H1 (cell line): ENCODE measurements around the gene HADHA. TPM values are rescaled to one million over a fixed set of nuclear protein-coding genes. Genes with fewer than 3 reads are reported as not detected.

ENCODE experiments used
- CTCF ChIA-PET: fragments of 300-600 bp; sonication (Branson Sonifier 250); formaldehyde crosslinking; loops from one replicate; lab custom pipeline; 2021; ENCODE audit not compliant: partially characterized antibody; lab: Charles Lee
- POLR2A ChIA-PET: fragments of 300-600 bp; sonication (Branson Sonifier 250); formaldehyde crosslinking; loops from one replicate; lab custom pipeline; 2021; ENCODE audit warnings: inconsistent platforms; ENCODE audit not compliant: partially characterized antibody; lab: Charles Lee
- DNase-seq, 2 experiments: peaks; one replicate each; pipeline versions ENCODE4 v3.0.0 to v3.0.0-alpha.2; 2010 to 2022; ENCODE audit warnings: low spot score in 2 of 2, low read depth in 1 of 2, mixed read lengths in 1 of 2
- FAIRE-seq: peaks from 2 replicates; lab custom pipeline; 2011; peaks lifted over from hg19 to GRCh38; lab: Jason Lieb, UNC
- H2AFZ ChIP-seq: 2 replicates; pipeline ENCODE4 v1.8.1; 2012; ENCODE audit warnings: low read length, inconsistent platforms
- H2AK5ac ChIP-seq: 2 replicates; pipeline ENCODE4 v1.6.1; 2013; ENCODE audit warnings: low read depth, low read length
- H2BK120ac ChIP-seq: replicated peaks from 2 replicates; pipeline ENCODE3; 2013; ENCODE audit warnings: low read depth, low read length, inconsistent platforms
- H2BK12ac ChIP-seq: 2 replicates; pipeline ENCODE4 v1.6.1; 2013; ENCODE audit warnings: low read depth, low read length
- H2BK15ac ChIP-seq: 2 replicates; pipeline ENCODE4 v1.6.1; 2013; ENCODE audit warnings: low read length
- H2BK20ac ChIP-seq: 2 replicates; pipeline ENCODE4 v1.6.1; 2013; ENCODE audit warnings: low read length
- H2BK5ac ChIP-seq: 2 replicates; pipeline ENCODE4 v1.6.1; 2013; ENCODE audit warnings: low read depth, low read length
- H3K14ac ChIP-seq: 2 replicates; pipeline ENCODE4 v1.6.1; 2013; ENCODE audit warnings: inconsistent platforms; ENCODE audit not compliant: insufficient read length
- H3K18ac ChIP-seq: 2 replicates; pipeline ENCODE4 v1.6.1; 2013; ENCODE audit warnings: low read length; ENCODE audit errors: extremely low read depth
- H3K23ac ChIP-seq: 2 replicates; pipeline ENCODE4 v1.6.1; 2013; ENCODE audit warnings: inconsistent platforms; ENCODE audit not compliant: insufficient read length
- H3K23me2 ChIP-seq: 2 replicates; pipeline ENCODE4 v1.6.1; 2013; ENCODE audit warnings: low read depth, low read length
- H3K27ac ChIP-seq: 2 replicates; pipeline ENCODE4 v1.6.1; 2011; ENCODE audit warnings: low read depth, low read length, inconsistent platforms
- H3K27me3 ChIP-seq, 4 experiments: replicated peaks in 1 of 4; 1 replicate in 1 of 4; 2 replicates in 3 of 4; pipeline versions ENCODE4 v1.6.1 to v1.8.1; 2011 to 2013; ENCODE audit warnings: low read length in 3 of 4, mild to moderate bottlenecking in 3 of 4, inconsistent platforms in 2 of 4, mixed read lengths in 2 of 4, moderate library complexity in 1 of 4; ENCODE audit not compliant: control insufficient read depth in 3 of 4, insufficient read depth in 3 of 4; ENCODE audit errors: extremely low read depth in 1 of 4
- H3K36me3 ChIP-seq, 4 experiments: 2 replicates each; pipeline versions ENCODE4 v1.6.1 to v1.8.1; 2011 to 2013; ENCODE audit warnings: mild to moderate bottlenecking in 4 of 4, low read length in 3 of 4, moderate library complexity in 2 of 4, control low read depth in 1 of 4, inconsistent platforms in 1 of 4; ENCODE audit not compliant: insufficient read depth in 4 of 4, control insufficient read depth in 2 of 4
- H3K4ac ChIP-seq: replicated peaks from 2 replicates; pipeline ENCODE3; 2013; ENCODE audit warnings: low read length, low read depth, mixed read lengths, inconsistent platforms; ENCODE audit not compliant: insufficient read length
- H3K4me1 ChIP-seq, 4 experiments: replicated peaks in 1 of 4; 1 replicate in 1 of 4; 2 replicates in 3 of 4; pipeline versions ENCODE4 v1.6.1 to v1.8.1; 2011 to 2013; ENCODE audit warnings: low read length in 3 of 4, inconsistent platforms in 2 of 4, mixed read lengths in 1 of 4; ENCODE audit not compliant: insufficient read depth in 4 of 4, control insufficient read depth in 3 of 4
- H3K4me2 ChIP-seq, 2 experiments: 2 replicates each; pipeline versions ENCODE4 v1.6.1 to v1.8.1; 2011 to 2013; ENCODE audit warnings: low read depth in 2 of 2, low read length in 2 of 2, control low read depth in 1 of 2, inconsistent platforms in 1 of 2, mild to moderate bottlenecking in 1 of 2; ENCODE audit not compliant: insufficient read depth in 1 of 2
- H3K4me3 ChIP-seq, 4 experiments: fragments of 200-600, 300-600 bp in 1 of 4; sonication (generic), shearing (Covaris generic), sonication (Bioruptor Twin) in 1 of 4; 2 replicates each; pipeline versions ENCODE4 v1.5.1 to v1.8.1; 2011 to 2016; ENCODE audit warnings: low read length in 4 of 4, low read depth in 3 of 4, control low read depth in 2 of 4, inconsistent platforms in 2 of 4, mild to moderate bottlenecking in 2 of 4, mixed read lengths in 1 of 4, moderate library complexity in 1 of 4; ENCODE audit not compliant: insufficient read depth in 2 of 4; ENCODE audit errors: extremely low read depth in 1 of 4
- H3K56ac ChIP-seq: replicated peaks from 2 replicates; pipeline ENCODE3; 2013; ENCODE audit warnings: low read depth, mild to moderate bottlenecking, mixed read lengths, low read length, inconsistent platforms; ENCODE audit not compliant: insufficient read length
- H3K79me1 ChIP-seq: 2 replicates; pipeline ENCODE4 v1.6.1; 2013; ENCODE audit warnings: low read depth, low read length, control low read depth
- H3K79me2 ChIP-seq, 2 experiments: 2 replicates each; pipeline versions ENCODE4 v1.6.1 to v1.8.1; 2012 to 2013; ENCODE audit warnings: low read length in 2 of 2, mild to moderate bottlenecking in 2 of 2, inconsistent platforms in 1 of 2; ENCODE audit not compliant: insufficient read depth in 2 of 2, control insufficient read depth in 1 of 2
- H3K9ac ChIP-seq, 4 experiments: replicated peaks in 1 of 4; 1 replicate in 1 of 4; 2 replicates in 3 of 4; pipeline versions ENCODE4 v1.6.1 to v1.8.1; 2011 to 2013; ENCODE audit warnings: low read depth in 3 of 4, low read length in 3 of 4, control low read depth in 2 of 4, mild to moderate bottlenecking in 2 of 4, moderate library complexity in 2 of 4, inconsistent platforms in 1 of 4; ENCODE audit errors: extremely low read depth in 1 of 4
- H3K9me3 ChIP-seq, 2 experiments: 2 replicates each; pipeline versions ENCODE4 v1.6.1 to v1.8.1; 2012 to 2013; ENCODE audit warnings: mild to moderate bottlenecking in 2 of 2, moderate library complexity in 2 of 2, control low read depth in 1 of 2, inconsistent platforms in 1 of 2, low read depth in 1 of 2, low read length in 1 of 2, mixed read lengths in 1 of 2; ENCODE audit not compliant: insufficient read depth in 2 of 2
- H4K20me1 ChIP-seq, 2 experiments: replicated peaks in 1 of 2; 2 replicates each; pipeline versions ENCODE3 to v1.8.1; 2011 to 2013; ENCODE audit warnings: inconsistent platforms in 2 of 2, low read length in 2 of 2, mild to moderate bottlenecking in 1 of 2; ENCODE audit not compliant: insufficient read depth in 2 of 2, control insufficient read depth in 1 of 2
- H4K5ac ChIP-seq: 2 replicates; pipeline ENCODE4 v1.6.1; 2013; ENCODE audit warnings: low read length, low read depth, mixed read lengths, inconsistent platforms; ENCODE audit not compliant: insufficient read length
- H4K8ac ChIP-seq: 2 replicates; pipeline ENCODE4 v1.8.0; 2013; ENCODE audit warnings: mild to moderate bottlenecking, moderate library complexity, low read length, inconsistent platforms; ENCODE audit not compliant: insufficient read depth; ENCODE audit errors: extremely low read depth
- H4K91ac ChIP-seq: replicated peaks from 2 replicates; pipeline ENCODE3; 2013; ENCODE audit warnings: low read length, mixed read lengths, inconsistent platforms; ENCODE audit not compliant: insufficient read length
- CBX8 ChIP-seq: fragments of 300-800, 300-1000 bp; sonication (generic); IDR thresholded peaks from 2 replicates; pipeline ENCODE4 v1.7.1; 2016; ENCODE audit warnings: low read depth, low read length, borderline replicate concordance
- CEBPB ChIP-seq: IDR thresholded peaks from 2 replicates; pipeline ENCODE4 v1.6.1; 2012; ENCODE audit warnings: low read depth, low read length
- E2F6 ChIP-seq: IDR thresholded peaks from 2 replicates; pipeline ENCODE4 v1.6.1; 2012; ENCODE audit warnings: inconsistent platforms
- EGR1 ChIP-seq: IDR thresholded peaks from 2 replicates; pipeline ENCODE4 v1.6.1; 2011; ENCODE audit warnings: low read depth, low read length, borderline replicate concordance
- HDAC2 ChIP-seq, 2 experiments: fragments of 300-600 bp in 1 of 2; sonication (generic) in 1 of 2; IDR thresholded peaks; 2 replicates each; pipeline ENCODE4 v1.6.1; 2011 to 2012; ENCODE audit warnings: low read depth in 2 of 2, low read length in 2 of 2, mild to moderate bottlenecking in 2 of 2, moderate library complexity in 2 of 2, borderline replicate concordance in 1 of 2, inconsistent platforms in 1 of 2
- KDM1A ChIP-seq: fragments of 200-600, 300-600 bp; sonication (generic); IDR thresholded peaks from 2 replicates; pipeline ENCODE4 v1.7.1; 2016; ENCODE audit warnings: mild to moderate bottlenecking, low read length, borderline replicate concordance
- RBBP5 ChIP-seq: IDR thresholded peaks from 2 replicates; pipeline ENCODE4 v1.7.1; 2012; ENCODE audit warnings: low read depth, mild to moderate bottlenecking, inconsistent platforms, low read length, moderate library complexity, borderline replicate concordance
- SIX5 ChIP-seq: IDR thresholded peaks from 2 replicates; pipeline ENCODE4 v1.6.1; 2011; ENCODE audit warnings: mild to moderate bottlenecking, low read depth, low read length
- TAF1 ChIP-seq: IDR thresholded peaks from 2 replicates; pipeline ENCODE4 v1.6.1; 2011; ENCODE audit warnings: mild to moderate bottlenecking, low read depth, low read length
- TCF12 ChIP-seq: IDR thresholded peaks from 2 replicates; pipeline ENCODE4 v1.6.1; 2011; ENCODE audit warnings: low read depth, mild to moderate bottlenecking, low read length
- USF2 ChIP-seq: IDR thresholded peaks from 2 replicates; pipeline ENCODE4 v1.6.1; 2011; ENCODE audit warnings: low read length, improper control_type of control experiment
- WGBS, 2 experiments: shearing (Covaris generic) in 1 of 2; methylation state at CpG; one replicate each; pipeline versions ENCODE4 v1.1.6 to v1.1.7; 2013 to 2015; ENCODE audit warnings: low lambda C conversion rate in 2 of 2, mixed read lengths in 2 of 2, inconsistent platforms in 1 of 2, low coverage in 1 of 2, missing lambda C conversion rate in 1 of 2; ENCODE audit not compliant: insufficient replicate concordance in 2 of 2, insufficient coverage in 1 of 2, insufficient read length in 1 of 2; ENCODE audit errors: extremely low coverage in 1 of 2, missing lambda C conversion rate in 1 of 2; 5-methylcytosine and 5-hydroxymethylcytosine counted together
- polyA plus RNA-seq, 7 experiments: library from polyadenylated mRNA; depleted of rRNA in 3 of 7; stranded (reverse) in 5 of 7; unstranded in 2 of 7; fragments of >200 nt in 5 of 7; fragments of 200-250 nt in 2 of 7; gene quantifications; 1 replicate in 5 of 7; 2 replicates in 1 of 7; 4 replicates in 1 of 7; pipeline versions ENCODE4 v1.2.1 to v1.2.3, GENCODE V29; 2011 to 2013; ENCODE audit warnings: missing spikeins in 2 of 7, mixed read lengths in 2 of 7
- total RNA-seq: library from RNA; stranded (reverse); fragmentation: NEBNext Ultra II Directional; extraction: Animal tissue kit (Norgen Biotek cat#: 25700); gene quantifications from 2 replicates; pipeline ENCODE4 v1.2.1, GENCODE V29; 2021
- TF ChIP-seq, protein P1 (sequence below): IDR thresholded peaks from 2 replicates; pipeline ENCODE4 v1.6.1; 2012; ENCODE audit warnings: inconsistent platforms

Gene HADHA
- total and polyA plus RNA-seq, 2 of the 8 experiments (the other 6 are each of a cell fraction or from before 2014, with no cell fraction given) = 64.6 to 131 TPM

GRCh38 chr2:26161926-26162325, 82.5 kb downstream of the HADHA start:
- H2BK12ac ChIP-seq = no peak overlapping the region
- POLR2A ChIA-PET = no interaction called here
- no peak overlapping the region for H3K4ac ChIP-seq
- H3K9ac ChIP-seq = no peak overlapping the region
- H3K27me3 ChIP-seq = no peaks in the 10 kb centered on the region
- no peak overlapping the region for H4K91ac ChIP-seq
- no peak overlapping the region for H3K56ac ChIP-seq
- no peak overlapping the region for H2BK15ac ChIP-seq
- CTCF ChIA-PET = interaction anchor here (1.1 to 1.3 kb wide), 2 partner anchors 23 to 308 kb away, joined by 3 to 4 read pairs; no protein-coding TSS in a partner anchor
- no peak overlapping the region for H3K4me3 ChIP-seq
- TF ChIP-seq USF2 = no peak
- TF ChIP-seq RBBP5 = no peak
- TF ChIP-seq E2F6 = no peak
- TF ChIP-seq CEBPB = no peak
- no peak for TF ChIP-seq TCF12
- no peak for TF ChIP-seq HDAC2 (IDR thresholded peaks at IDR 0.05; ENCODE audit: borderline replicate concordance in 1 of 2, low read depth in 2 of 2, low read length in 2 of 2)
- no peak for TF ChIP-seq SIX5
- TF ChIP-seq TAF1 = no peak
- TF ChIP-seq EGR1 = no peak
- TF ChIP-seq KDM1A = no peak
- TF ChIP-seq, protein P1, sequence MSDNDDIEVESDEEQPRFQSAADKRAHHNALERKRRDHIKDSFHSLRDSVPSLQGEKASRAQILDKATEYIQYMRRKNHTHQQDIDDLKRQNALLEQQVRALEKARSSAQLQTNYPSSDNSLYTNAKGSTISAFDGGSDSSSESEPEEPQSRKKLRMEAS = no peak
- no peak for TF ChIP-seq CBX8
- H2BK5ac ChIP-seq = no peak overlapping the region
- H3K23me2 ChIP-seq = no peaks in the 10 kb centered on the region
- 92% methylated on average over 7 of the region's 7 CpGs; no CpG with 5 or more reads in 1 of the 2 experiments for WGBS, 2 experiments
- H4K8ac ChIP-seq = no peak overlapping the region
- no peak overlapping the region for H2BK20ac ChIP-seq
- no peak for DNase-seq
- H3K23ac ChIP-seq = no peak overlapping the region
- H2AFZ ChIP-seq = no peak overlapping the region
- no peaks in the 10 kb centered on the region for H3K79me1 ChIP-seq
- H4K20me1 ChIP-seq = no peaks in the 10 kb centered on the region
- H3K79me2 ChIP-seq = no peaks in the 10 kb centered on the region
- no peak overlapping the region for H3K4me2 ChIP-seq
- no peak overlapping the region for H3K27ac ChIP-seq
- no peak overlapping the region for H4K5ac ChIP-seq
- H2BK120ac ChIP-seq = no peak overlapping the region
- no peak for FAIRE-seq
- no peaks in the 10 kb centered on the region for H3K4me1 ChIP-seq
- no peak overlapping the region for H3K18ac ChIP-seq
- no peaks in the 10 kb centered on the region for H3K36me3 ChIP-seq
- no peaks in the 10 kb centered on the region; a peak in 1 of 4 replicates for H3K9me3 ChIP-seq
- no peak overlapping the region for H3K14ac ChIP-seq
- no peak overlapping the region for H2AK5ac ChIP-seq
